Endothelial cell (in vitro differentiated cells): ENCODE measurements around the gene NTNG2. TPM values are rescaled to one million over a fixed set of nuclear protein-coding genes. Genes with fewer than 3 reads are reported as not detected.

ENCODE experiments used
- DNase-seq: peaks from one replicate; pipeline ENCODE4 v3.0.0; 2021; ENCODE audit warnings: low spot score
- H3K27ac Mint-ChIP-seq: one replicate; pipeline ENCODE4 v1.8.0; 2021; ENCODE audit warnings: mixed read lengths, inconsistent platforms; ENCODE audit not compliant: unreplicated experiment
- H3K27me3 Mint-ChIP-seq: one replicate; pipeline ENCODE4 v1.8.0; 2021; ENCODE audit warnings: mild to moderate bottlenecking, moderate library complexity, mixed read lengths, inconsistent platforms; ENCODE audit not compliant: unreplicated experiment
- H3K36me3 Mint-ChIP-seq: one replicate; pipeline ENCODE4 v1.8.0; 2021; ENCODE audit warnings: mild to moderate bottlenecking, low read depth, mixed read lengths, inconsistent platforms; ENCODE audit not compliant: unreplicated experiment
- H3K4me1 Mint-ChIP-seq: one replicate; pipeline ENCODE4 v1.8.0; 2021; ENCODE audit warnings: mild to moderate bottlenecking, mixed read lengths, inconsistent platforms; ENCODE audit not compliant: unreplicated experiment
- H3K4me3 Mint-ChIP-seq: one replicate; pipeline ENCODE4 v1.8.0; 2021; ENCODE audit warnings: mild to moderate bottlenecking, mixed read lengths, inconsistent platforms; ENCODE audit not compliant: unreplicated experiment
- H3K9me3 Mint-ChIP-seq: one replicate; pipeline ENCODE4 v1.8.0; 2021; ENCODE audit warnings: mixed read lengths, inconsistent platforms; ENCODE audit not compliant: unreplicated experiment
- CTCF ChIP-seq: fragments of 200-600 bp; sonication (generic); IDR thresholded peaks from one replicate; pipeline ENCODE4 v1.5.0; 2021; ENCODE audit warnings: antibody characterized with exemption; ENCODE audit not compliant: unreplicated experiment
- long read RNA-seq: library from polyadenylated mRNA; unstranded; transcript quantifications from one replicate; pipeline ENCODE4 v2.0.0, GENCODE V29; 2020; ENCODE audit not compliant: unreplicated experiment
- total RNA-seq: library from RNA; stranded (reverse); fragmentation: NEBNext Ultra II Directional; extraction: Animal tissue kit (Norgen Biotek cat#: 25700); gene quantifications from one replicate; pipeline ENCODE4 v1.2.1, GENCODE V29; 2021; ENCODE audit not compliant: unreplicated experiment

NTNG2 gene, protein sequence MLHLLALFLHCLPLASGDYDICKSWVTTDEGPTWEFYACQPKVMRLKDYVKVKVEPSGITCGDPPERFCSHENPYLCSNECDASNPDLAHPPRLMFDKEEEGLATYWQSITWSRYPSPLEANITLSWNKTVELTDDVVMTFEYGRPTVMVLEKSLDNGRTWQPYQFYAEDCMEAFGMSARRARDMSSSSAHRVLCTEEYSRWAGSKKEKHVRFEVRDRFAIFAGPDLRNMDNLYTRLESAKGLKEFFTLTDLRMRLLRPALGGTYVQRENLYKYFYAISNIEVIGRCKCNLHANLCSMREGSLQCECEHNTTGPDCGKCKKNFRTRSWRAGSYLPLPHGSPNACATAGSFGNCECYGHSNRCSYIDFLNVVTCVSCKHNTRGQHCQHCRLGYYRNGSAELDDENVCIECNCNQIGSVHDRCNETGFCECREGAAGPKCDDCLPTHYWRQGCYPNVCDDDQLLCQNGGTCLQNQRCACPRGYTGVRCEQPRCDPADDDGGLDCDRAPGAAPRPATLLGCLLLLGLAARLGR
- total RNA-seq: 0.38 TPM
- long read RNA-seq, partial matches to known transcripts: 0 of 1 reads
- long read RNA-seq, other reads (novel, unspliced or antisense): 1 of 1 reads

- Mint-ChIP-seq H3K9me3 (no peaks in the 10 kb centered on the region), H3K4me3 (peak within 1 kb of the TSS; percentile 93), H3K36me3 (no peaks in the 10 kb centered on the region), H3K27me3 (peaks cover 9% of the 10 kb centered on the region), H3K4me1 (peaks cover 9% of the 10 kb centered on the region), H3K27ac (no peak within 1 kb of the TSS)
- no peak for DNase-seq
- no peak for TF ChIP-seq CTCF
Measured at GRCh38 chr9:132161743-132162184, at the start of gene NTNG2. Gene NTNG2, plus strand, starts transcription at chr9:132162058. Its CDS starts 4,774 bp downstream, at chr9:132166832.

DNA sequence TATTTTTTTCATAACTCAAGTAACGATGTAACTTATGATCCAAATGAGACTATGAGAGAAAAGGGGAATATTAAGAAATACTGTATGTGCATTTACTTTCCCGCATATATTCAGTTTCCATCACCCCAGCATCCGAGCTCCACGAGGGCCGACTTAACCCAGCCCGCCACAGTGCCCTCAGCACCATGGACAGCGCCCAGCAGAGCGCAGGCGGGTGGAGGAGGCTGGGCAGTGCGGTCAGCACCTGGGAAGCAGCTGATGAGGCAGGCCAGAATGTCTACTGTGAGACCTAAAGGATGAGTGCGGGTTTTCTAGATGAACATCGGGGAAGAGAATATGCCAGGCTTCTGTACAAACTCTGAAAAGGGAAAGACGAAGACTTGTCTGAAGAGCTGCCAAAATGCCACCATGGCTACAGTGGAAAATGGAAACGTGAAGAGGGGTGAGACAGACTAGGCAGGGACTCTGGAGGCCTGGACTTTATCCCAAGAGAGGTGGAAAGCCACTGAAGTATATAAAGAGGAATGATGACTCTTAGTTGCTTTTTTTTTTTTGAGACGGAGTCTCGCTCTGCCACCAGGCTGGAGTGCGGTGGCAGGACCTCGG lies 47.7 kb upstream of the NTNG2 start:
- no peak overlapping the region for H3K27ac Mint-ChIP-seq
- H3K27me3 Mint-ChIP-seq: peaks cover 6% of the 10 kb centered on the region
- DNase-seq: peak; percentile 88
- H3K9me3 Mint-ChIP-seq: no peaks in the 10 kb centered on the region
- no peak for TF ChIP-seq CTCF
- no peaks in the 10 kb centered on the region for H3K36me3 Mint-ChIP-seq
- H3K4me1 Mint-ChIP-seq: no peaks in the 10 kb centered on the region
- H3K4me3 Mint-ChIP-seq: no peak overlapping the region

GRCh38 chr9:132116583-132116982 lies 45.3 kb upstream of the NTNG2 start:
- H3K4me1 Mint-ChIP-seq: no peaks in the 10 kb centered on the region
- H3K9me3 Mint-ChIP-seq: no peaks in the 10 kb centered on the region
- no peak for TF ChIP-seq CTCF
- DNase-seq: no peak
- no peak overlapping the region for H3K27ac Mint-ChIP-seq
- no peak overlapping the region for H3K4me3 Mint-ChIP-seq
- H3K27me3 Mint-ChIP-seq: peaks cover 5% of the 10 kb centered on the region
- H3K36me3 Mint-ChIP-seq: no peaks in the 10 kb centered on the region

- no peak for DNase-seq
- H3K27ac Mint-ChIP-seq: no peak overlapping the region
- H3K4me1 Mint-ChIP-seq: peaks cover 5% of the 10 kb centered on the region
- no peak for TF ChIP-seq CTCF
- H3K9me3 Mint-ChIP-seq: no peaks in the 10 kb centered on the region
- H3K27me3 Mint-ChIP-seq: peaks cover 5% of the 10 kb centered on the region
- H3K36me3 Mint-ChIP-seq: no peaks in the 10 kb centered on the region
- H3K4me3 Mint-ChIP-seq: no peak overlapping the region
Measured at GRCh38 chr9:132117694-132118093, 44.2 kb upstream of the NTNG2 start.
